NCI-H2196 treated with DMSO at 0.1 percent for 48 hours (cell line): ENCODE results near the gene COA5.

Experiments used
- DNase-seq: peaks from one replicate; lab custom pipeline; 2025; ENCODE audit not compliant: unreplicated experiment; lab: John Stamatoyannopoulos, UW

The COA5 gene

GRCh38 chr2:98608116-98608961 is at the start of gene COA5, which contains the start of gene UNC50:
COA5 (minus strand) TSS chr2:98608512; CDS start chr2:98608405, 107 bp downstream.
UNC50 (plus strand) TSS chr2:98608589; CDS start chr2:98609760, 1,171 bp downstream.
- peak; percentile 77 for DNase-seq

GRCh38 chr2:98656800-98657199 is 48.5 kb upstream of the COA5 start:
- DNase-seq: no peak

- DNase-seq: no peak
Observed at GRCh38 chr2:98654699-98655495, 46.6 kb upstream of the COA5 start.

GRCh38 chr2:98650998-98651397 is 42.7 kb upstream of the COA5 start:
- DNase-seq: no peak

- DNase-seq: no peak
Observed at GRCh38 chr2:98649992-98650375, 41.7 kb upstream of the COA5 start.

- DNase-seq: peak; percentile 82
Observed at GRCh38 chr2:98649135-98649991, 41.1 kb upstream of the COA5 start.

- no peak for DNase-seq
Observed at GRCh38 chr2:98648451-98648850, 40.1 kb upstream of the COA5 start.

GRCh38 chr2:98647636-98648035 is 39.3 kb upstream of the COA5 start:
- no peak for DNase-seq

- DNase-seq: no peak
Observed at GRCh38 chr2:98643496-98644100, 35.3 kb upstream of the COA5 start.

GRCh38 chr2:98637401-98638147 is 29.3 kb upstream of the COA5 start:
- no peak for DNase-seq

- DNase-seq: no peak
Observed at GRCh38 chr2:98634406-98635092, 26.2 kb upstream of the COA5 start.

GRCh38 chr2:98632351-98632750 is 24.0 kb upstream of the COA5 start:
- no peak for DNase-seq

- DNase-seq: peak; percentile 19
Observed at GRCh38 chr2:98623657-98624056, 15.3 kb upstream of the COA5 start.

- DNase-seq: no peak
Observed at GRCh38 chr2:98617149-98617548, 8.8 kb upstream of the COA5 start.

GRCh38 chr2:98615481-98615880 is 7.2 kb upstream of the COA5 start:
- DNase-seq: no peak

- DNase-seq: no peak
Observed at GRCh38 chr2:98614024-98614739, 5.9 kb upstream of the COA5 start.

- DNase-seq: no peak
Observed at GRCh38 chr2:98608962-98609604, 771 bp upstream of the COA5 start.

GRCh38 chr2:98607741-98608115 is 584 bp downstream of the COA5 start:
- no peak for DNase-seq
